CD14-positive monocyte (primary cell): ENCODE measurements around the gene FGGY. TPM values are rescaled to one million over a fixed set of nuclear protein-coding genes. Genes with fewer than 3 reads are reported as not detected.

Experiments
- DNase-seq, 3 donors: peaks; one replicate each; pipeline ENCODE4 v3.0.0-alpha.2; 2011 to 2022
- H2AFZ ChIP-seq: 2 replicates; pipeline ENCODE4 v1.6.0; 2012; ENCODE audit warnings: mild to moderate bottlenecking, low read depth, low read length, inconsistent platforms; ENCODE audit not compliant: insufficient read depth, poor library complexity, severe bottlenecking
- H3K27ac ChIP-seq, 2 donors: 1 replicate in 1 of 2; 2 replicates in 1 of 2; pipeline ENCODE4 v1.5.1; 2012 to 2013; ENCODE audit warnings: low read length in 2 of 2, control low read depth in 1 of 2, inconsistent platforms in 1 of 2, low read depth in 1 of 2, mild to moderate bottlenecking in 1 of 2
- H3K27me3 ChIP-seq, 2 donors: one replicate each; pipeline versions ENCODE4 v1.6.0 to v1.6.1; 2011 to 2013; ENCODE audit warnings: low read length in 2 of 2; ENCODE audit not compliant: control insufficient read depth in 2 of 2, insufficient read depth in 2 of 2
- H3K36me3 ChIP-seq, 2 donors: replicated peaks in 1 of 2; 1 replicate in 1 of 2; 2 replicates in 1 of 2; pipeline versions ENCODE4 v1.5.1 to v1.6.1; 2012 to 2013; ENCODE audit warnings: low read length in 2 of 2, control low read depth in 1 of 2, inconsistent platforms in 1 of 2, mild to moderate bottlenecking in 1 of 2; ENCODE audit not compliant: insufficient read depth in 2 of 2, control insufficient read depth in 1 of 2
- H3K4me1 ChIP-seq, 2 donors: 1 replicate in 1 of 2; 2 replicates in 1 of 2; pipeline versions ENCODE4 v1.5.1 to v1.6.1; 2012 to 2013; ENCODE audit warnings: low read length in 2 of 2, control low read depth in 1 of 2, inconsistent platforms in 1 of 2, mild to moderate bottlenecking in 1 of 2, moderate library complexity in 1 of 2; ENCODE audit not compliant: insufficient read depth in 2 of 2, control insufficient read depth in 1 of 2
- H3K4me2 ChIP-seq: replicated peaks from 2 replicates; pipeline ENCODE3; 2012; ENCODE audit warnings: low read length, moderate library complexity, mild to moderate bottlenecking; ENCODE audit not compliant: poor library complexity, severe bottlenecking; ENCODE audit errors: extremely low read depth
- H3K4me3 ChIP-seq, 3 experiments: fragments of 200-600 bp in 1 of 3; sonication (generic) in 1 of 3; replicated peaks in 1 of 3; 1 replicate in 2 of 3; 2 replicates in 1 of 3; pipeline ENCODE4 v1.5.1; 2011 to 2013; ENCODE audit warnings: low read length in 3 of 3, mild to moderate bottlenecking in 3 of 3, control low read depth in 2 of 3, low read depth in 2 of 3, inconsistent platforms in 1 of 3, moderate library complexity in 1 of 3
- H3K79me2 ChIP-seq: 2 replicates; pipeline ENCODE4 v1.6.0; 2012; ENCODE audit warnings: mild to moderate bottlenecking, control low read depth, inconsistent platforms, low read length, moderate library complexity; ENCODE audit not compliant: insufficient read depth
- H3K9ac ChIP-seq: 2 replicates; pipeline ENCODE4 v1.6.0; 2017; ENCODE audit warnings: low read length, mild to moderate bottlenecking; ENCODE audit not compliant: insufficient read depth, poor library complexity, severe bottlenecking
- H3K9me3 ChIP-seq, 2 donors: replicated peaks in 1 of 2; 1 replicate in 1 of 2; 2 replicates in 1 of 2; pipeline versions ENCODE4 v1.5.1 to v1.6.1; 2012 to 2013; ENCODE audit warnings: low read length in 2 of 2, control low read depth in 1 of 2; ENCODE audit not compliant: control insufficient read depth in 1 of 2, insufficient read depth in 1 of 2
- H4K20me1 ChIP-seq: 2 replicates; pipeline ENCODE4 v1.6.0; 2012; ENCODE audit warnings: mild to moderate bottlenecking, low read length, control low read depth, moderate library complexity; ENCODE audit not compliant: insufficient read depth
- H3K27ac Mint-ChIP-seq, 7 donors: one replicate each; pipeline ENCODE4 v1.8.0; 2020; ENCODE audit warnings: mild to moderate bottlenecking in 7 of 7, mixed read lengths in 7 of 7, moderate library complexity in 6 of 7, inconsistent platforms in 2 of 7
- H3K27me3 Mint-ChIP-seq, 3 donors: one replicate each; pipeline ENCODE4 v1.8.0; 2021 to 2022; ENCODE audit warnings: low read depth in 3 of 3, mild to moderate bottlenecking in 3 of 3, mixed read lengths in 3 of 3, moderate library complexity in 3 of 3, inconsistent platforms in 1 of 3
- H3K36me3 Mint-ChIP-seq, 2 donors: one replicate each; pipeline ENCODE4 v1.8.0; 2020; ENCODE audit warnings: mixed read lengths in 2 of 2, inconsistent platforms in 1 of 2, mild to moderate bottlenecking in 1 of 2
- H3K4me1 Mint-ChIP-seq: one replicate; pipeline ENCODE4 v1.8.0; 2020; ENCODE audit warnings: mild to moderate bottlenecking, mixed read lengths
- H3K4me3 Mint-ChIP-seq, 2 donors: one replicate each; pipeline ENCODE4 v1.8.0; 2020; ENCODE audit warnings: mild to moderate bottlenecking in 2 of 2, mixed read lengths in 2 of 2, moderate library complexity in 1 of 2
- H3K9me3 Mint-ChIP-seq, 7 donors: one replicate each; pipeline ENCODE4 v1.8.0; 2020 to 2022; ENCODE audit warnings: mixed read lengths in 7 of 7, mild to moderate bottlenecking in 6 of 7, moderate library complexity in 6 of 7, inconsistent platforms in 2 of 7
- CTCF ChIP-seq: fragments of 200-600 bp; IDR thresholded peaks from one replicate; pipeline ENCODE4 v1.8.0; 2022; ENCODE audit warnings: antibody characterized with exemption, mild to moderate bottlenecking
- WGBS: methylation state at CpG from one replicate; pipeline ENCODE4 v1.1.5; 2013; ENCODE audit warnings: missing lambda C conversion rate; ENCODE audit not compliant: insufficient coverage; 5-methylcytosine and 5-hydroxymethylcytosine counted together
- intact Hi-C, 2 donors: fragments of 100-400 bp; cut with micrococcal nuclease; formaldehyde crosslinking; loops; one replicate each; pipeline versions ENCODE4 v1.15.0 to v1.15.1; 2023
- polyA plus RNA-seq, 3 donors: library from polyadenylated mRNA; depleted of rRNA in 1 of 3; unstranded in 2 of 3; stranded (reverse) in 1 of 3; fragments of 300-500 nt in 2 of 3; fragments of >200 nt in 1 of 3; fragmentation: Illumina TruSeq in 2 of 3; gene quantifications; 1 replicate in 2 of 3; 2 replicates in 1 of 3; pipeline ENCODE4 v1.2.3, GENCODE V29; 2012 to 2021

FGGY gene
- polyA plus RNA-seq, 3 donors = 2.3 to 4.3 (median 2.9) TPM

GRCh38 chr1:59761443-59761842 lies 464.5 kb downstream of the FGGY start:
- Histone ChIP-seq H3K36me3 (no peaks in the 10 kb centered on the region), H3K4me3 (no peak overlapping the region), H3K27me3 (no peaks in the 10 kb centered on the region), H3K27ac (no peak overlapping the region), H3K4me1 (peaks cover 6 to 7% of the 10 kb centered on the region in 2 donors), H3K9ac (no peak overlapping the region), H3K4me2 (no peak overlapping the region), H3K79me2 (no peaks in the 10 kb centered on the region), H4K20me1 (no peaks in the 10 kb centered on the region), H3K9me3 (no peaks in the 10 kb centered on the region), H2AFZ (no peak overlapping the region)
- WGBS = 88% methylated on average over 3 of the region's 3 CpGs
- DNase-seq = no peak
- Mint-ChIP-seq H3K9me3 (no peaks in the 10 kb centered on the region), H3K27me3 (peaks cover 0 to 2% (median 0%) of the 10 kb centered on the region in 3 donors), H3K4me1 (peaks cover 8% of the 10 kb centered on the region), H3K4me3 (no peak overlapping the region), H3K27ac (no peak overlapping the region), H3K36me3 (no peaks in the 10 kb centered on the region)
- no peak for TF ChIP-seq CTCF
- intact Hi-C loops = no loop called here

- H4K20me1 ChIP-seq = no peaks in the 10 kb centered on the region
- no peaks in the 10 kb centered on the region for H3K36me3 ChIP-seq
- TF ChIP-seq CTCF = no peak
- H3K9ac ChIP-seq = no peak overlapping the region
- H3K4me2 ChIP-seq = no peak overlapping the region
- H3K27me3 ChIP-seq = no peaks in the 10 kb centered on the region
- H3K4me3 Mint-ChIP-seq = no peak overlapping the region
- peaks cover 0 to 2% (median 0%) of the 10 kb centered on the region in 3 donors for H3K27me3 Mint-ChIP-seq
- no peak overlapping the region for H3K27ac ChIP-seq
- no peaks in the 10 kb centered on the region for H3K36me3 Mint-ChIP-seq
- H3K27ac Mint-ChIP-seq = no peak overlapping the region
- no peaks in the 10 kb centered on the region for H3K9me3 Mint-ChIP-seq
- H3K79me2 ChIP-seq = no peaks in the 10 kb centered on the region
- H2AFZ ChIP-seq = no peak overlapping the region
- DNase-seq = no peak
- no peak overlapping the region for H3K4me3 ChIP-seq
- intact Hi-C loops = no loop called here
- H3K4me1 ChIP-seq = peaks cover 6 to 7% of the 10 kb centered on the region in 2 donors
- H3K4me1 Mint-ChIP-seq = peaks cover 10% of the 10 kb centered on the region
- no CpG with 5 or more reads among the region's 2 CpGs for WGBS
- H3K9me3 ChIP-seq = no peaks in the 10 kb centered on the region
Observed at GRCh38 chr1:59763418-59763817, 466.5 kb downstream of the FGGY start.
